Neural cell (in vitro differentiated cells): ENCODE results near the gene SLC7A14. TPM values are rescaled to one million over a fixed set of nuclear protein-coding genes. Genes with fewer than 3 reads are reported as not detected.

Experiments used
- H2AFZ ChIP-seq: fragments of 200-600, 300-800 bp; sonication (generic), shearing (Covaris generic); 2 replicates; pipeline ENCODE4 v1.6.0; 2014; ENCODE audit warnings: low read depth, mild to moderate bottlenecking, antibody characterized with exemption, low read length, moderate library complexity
- H3F3A ChIP-seq: fragments of 200-600 bp; shearing (Covaris generic); 2 replicates; pipeline ENCODE4 v1.6.1; 2016; ENCODE audit warnings: mild to moderate bottlenecking, moderate library complexity, mixed read lengths, antibody characterized with exemption, low read length; ENCODE audit not compliant: insufficient read depth, poor library complexity, severe bottlenecking
- H3K27ac ChIP-seq: fragments of 200-600, 300-800 bp; sonication (generic), shearing (Covaris generic); 2 replicates; pipeline ENCODE4 v1.5.1; 2014; ENCODE audit warnings: mild to moderate bottlenecking, low read length, moderate library complexity
- H3K27me3 ChIP-seq: fragments of 300-800, 200-600 bp; sonication (generic), shearing (Covaris generic); 2 replicates; pipeline ENCODE4 v1.6.0; 2014; ENCODE audit warnings: mild to moderate bottlenecking, low read depth, low read length, moderate library complexity; ENCODE audit not compliant: insufficient read depth
- H3K36me3 ChIP-seq: fragments of 300-800, 200-600 bp; sonication (generic), shearing (Covaris generic); 2 replicates; pipeline ENCODE4 v1.5.1; 2014; ENCODE audit warnings: mild to moderate bottlenecking, antibody characterized with exemption, low read length, moderate library complexity; ENCODE audit not compliant: insufficient read depth
- H3K4me2 ChIP-seq: fragments of 300-800, 200-600 bp; sonication (generic), shearing (Covaris generic); 2 replicates; pipeline ENCODE4 v1.6.0; 2014; ENCODE audit warnings: mild to moderate bottlenecking, low read length
- H3K4me3 ChIP-seq: fragments of 300-800, 200-600 bp; sonication (generic), shearing (Covaris generic); 2 replicates; pipeline ENCODE4 v1.5.1; 2014; ENCODE audit warnings: mild to moderate bottlenecking, low read length, moderate library complexity
- H3K79me2 ChIP-seq: fragments of 200-600 bp; shearing (Covaris generic); replicated peaks from 2 replicates; pipeline ENCODE4 v1.6.0; 2014; ENCODE audit warnings: mild to moderate bottlenecking, low read length, moderate library complexity; ENCODE audit not compliant: insufficient read depth
- H3K9ac ChIP-seq: fragments of 300-800, 200-600 bp; sonication (generic), shearing (Covaris generic); 2 replicates; pipeline ENCODE4 v1.6.1; 2016; ENCODE audit warnings: mild to moderate bottlenecking, low read length, mixed read lengths
- H3K9me2 ChIP-seq: fragments of 200-600 bp; shearing (Covaris generic); 2 replicates; pipeline ENCODE4 v1.6.1; 2016; ENCODE audit warnings: mild to moderate bottlenecking, low read length, mixed read lengths; ENCODE audit not compliant: insufficient read depth
- H3K9me3 ChIP-seq: fragments of 200-600, 300-800 bp; sonication (generic), shearing (Covaris generic); 2 replicates; pipeline ENCODE4 v1.6.1; 2016; ENCODE audit warnings: mild to moderate bottlenecking, mixed run types, low read length, moderate library complexity, mixed read lengths
- H4K20me1 ChIP-seq: fragments of 200-600 bp; shearing (Covaris generic); 2 replicates; pipeline ENCODE4 v1.6.1; 2016; ENCODE audit warnings: mild to moderate bottlenecking, mixed run types; ENCODE audit not compliant: insufficient read depth
- EP300 ChIP-seq: fragments of 450-650 bp; conservative IDR thresholded peaks from 2 replicates; pipeline ENCODE4 v1.6.1; 2014; ENCODE audit warnings: antibody characterized with exemption, mild to moderate bottlenecking, moderate library complexity; ENCODE audit not compliant: poor library complexity, severe bottlenecking
- RAD21 ChIP-seq: fragments of 450-650 bp; conservative IDR thresholded peaks from 2 replicates; pipeline ENCODE4 v1.6.1; 2014; ENCODE audit warnings: antibody characterized with exemption, mild to moderate bottlenecking, moderate library complexity
- REST ChIP-seq: IDR thresholded peaks from 2 replicates; pipeline ENCODE4 v1.6.1; 2012; ENCODE audit warnings: borderline replicate concordance
- SMC3 ChIP-seq: fragments of 450-650 bp; conservative IDR thresholded peaks from 2 replicates; pipeline ENCODE4 v1.6.1; 2014; ENCODE audit warnings: antibody characterized with exemption, mild to moderate bottlenecking, moderate library complexity; ENCODE audit not compliant: poor library complexity
- TAF1 ChIP-seq: IDR thresholded peaks from 2 replicates; pipeline ENCODE4 v1.6.1; 2012; ENCODE audit warnings: low read depth
- polyA plus RNA-seq: library from polyadenylated mRNA; depleted of rRNA; stranded (reverse); fragments of >200 nt; gene quantifications from 2 replicates; pipeline ENCODE4 v1.2.3, GENCODE V29; 2014
- TF ChIP-seq, protein P1 (sequence below): fragments of 450-650 bp; IDR thresholded peaks from 2 replicates; pipeline ENCODE4 v1.5.1; 2014; ENCODE audit warnings: antibody characterized with exemption, mild to moderate bottlenecking, moderate library complexity; ENCODE audit not compliant: poor library complexity, severe bottlenecking

SLC7A14 gene
- polyA plus RNA-seq, 1 donor from 2014 or later = 5.1 TPM

DNA sequence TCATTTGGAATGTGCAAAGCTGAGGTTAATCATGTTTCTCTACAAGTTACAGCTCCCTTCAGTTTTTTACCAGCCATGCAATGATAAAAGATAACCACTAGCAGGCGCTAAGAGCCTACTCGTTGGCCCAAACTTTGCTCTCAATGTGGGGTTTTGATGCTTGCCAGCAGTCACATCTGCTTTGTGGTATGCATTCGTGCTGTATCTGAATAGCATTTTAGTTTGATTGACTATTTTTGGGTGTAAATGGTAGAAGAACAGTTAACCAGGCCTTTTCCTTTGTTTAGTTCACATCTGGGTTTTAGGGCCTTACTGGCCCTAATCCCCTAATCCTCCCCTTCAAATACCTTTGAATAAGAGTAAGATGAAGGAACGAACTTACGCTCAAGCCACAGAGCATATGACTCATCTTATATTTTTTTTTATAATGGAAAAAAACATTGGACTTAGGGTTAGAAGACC lies 171.6 kb downstream of the SLC7A14 start:
- H3K4me2 ChIP-seq = no peak overlapping the region
- no peaks in the 10 kb centered on the region for H3K79me2 ChIP-seq
- peak; percentile 96 for TF ChIP-seq RAD21
- TF ChIP-seq, protein P1, sequence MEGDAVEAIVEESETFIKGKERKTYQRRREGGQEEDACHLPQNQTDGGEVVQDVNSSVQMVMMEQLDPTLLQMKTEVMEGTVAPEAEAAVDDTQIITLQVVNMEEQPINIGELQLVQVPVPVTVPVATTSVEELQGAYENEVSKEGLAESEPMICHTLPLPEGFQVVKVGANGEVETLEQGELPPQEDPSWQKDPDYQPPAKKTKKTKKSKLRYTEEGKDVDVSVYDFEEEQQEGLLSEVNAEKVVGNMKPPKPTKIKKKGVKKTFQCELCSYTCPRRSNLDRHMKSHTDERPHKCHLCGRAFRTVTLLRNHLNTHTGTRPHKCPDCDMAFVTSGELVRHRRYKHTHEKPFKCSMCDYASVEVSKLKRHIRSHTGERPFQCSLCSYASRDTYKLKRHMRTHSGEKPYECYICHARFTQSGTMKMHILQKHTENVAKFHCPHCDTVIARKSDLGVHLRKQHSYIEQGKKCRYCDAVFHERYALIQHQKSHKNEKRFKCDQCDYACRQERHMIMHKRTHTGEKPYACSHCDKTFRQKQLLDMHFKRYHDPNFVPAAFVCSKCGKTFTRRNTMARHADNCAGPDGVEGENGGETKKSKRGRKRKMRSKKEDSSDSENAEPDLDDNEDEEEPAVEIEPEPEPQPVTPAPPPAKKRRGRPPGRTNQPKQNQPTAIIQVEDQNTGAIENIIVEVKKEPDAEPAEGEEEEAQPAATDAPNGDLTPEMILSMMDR = peak; percentile 94
- no peak for TF ChIP-seq REST
- peak; percentile 96 for TF ChIP-seq SMC3
- no peak overlapping the region for H3K27ac ChIP-seq
- H3K36me3 ChIP-seq = no peaks in the 10 kb centered on the region
- no peaks in the 10 kb centered on the region for H4K20me1 ChIP-seq
- H3K9me2 ChIP-seq = no peaks in the 10 kb centered on the region
- H3K27me3 ChIP-seq = peaks cover 26% of the 10 kb centered on the region
- H3K9me3 ChIP-seq = no peaks in the 10 kb centered on the region
- H3K4me3 ChIP-seq = no peak overlapping the region
- no peaks in the 10 kb centered on the region for H3F3A ChIP-seq
- no peak overlapping the region for H3K9ac ChIP-seq
- no peak overlapping the region for H2AFZ ChIP-seq

DNA sequence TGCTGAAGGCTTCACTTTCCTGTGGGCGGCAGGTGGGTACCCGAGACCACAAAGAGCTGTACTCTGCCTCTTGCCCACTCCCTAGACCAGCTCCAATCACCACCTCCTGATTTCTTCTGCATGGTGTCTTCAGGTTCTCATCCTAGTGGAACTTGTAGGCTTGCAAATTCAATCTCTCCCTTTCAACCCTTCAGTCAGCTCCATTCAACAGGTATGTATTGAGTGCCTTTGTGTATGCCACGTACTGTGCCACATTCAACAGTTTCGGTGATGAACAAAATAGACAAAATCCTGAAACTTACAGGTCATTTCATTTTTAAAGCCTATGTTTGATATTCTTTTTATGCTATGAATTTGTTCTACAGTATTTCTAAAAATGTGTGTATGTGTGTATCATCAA lies 172.6 kb downstream of the SLC7A14 start:
- Histone ChIP-seq H3K27me3 (peaks cover 16% of the 10 kb centered on the region), H3K9ac (no peak overlapping the region), H3F3A (no peaks in the 10 kb centered on the region), H3K9me3 (no peaks in the 10 kb centered on the region), H3K9me2 (no peaks in the 10 kb centered on the region), H2AFZ (no peak overlapping the region), H3K36me3 (no peaks in the 10 kb centered on the region), H4K20me1 (no peaks in the 10 kb centered on the region), H3K4me3 (no peak overlapping the region), H3K79me2 (no peaks in the 10 kb centered on the region), H3K4me2 (no peak overlapping the region), H3K27ac (no peak overlapping the region)
- TF ChIP-seq TAF1 = no peak
- TF ChIP-seq, protein P1 = no peak
- no peak for TF ChIP-seq EP300
